ENCODE measurements around the gene SURF4.
A peak's percentile ranks its signal among the peaks of the same experiment; 100 is the strongest.
"Not testable (repeated sequence)": the region's sequence is repeated elsewhere in the genome, so short reads cannot be mapped to it uniquely, and the experiment has no call there.

SURF4 gene

GRCh38 chr9:133351526-133351907 lies 24.3 kb downstream of the SURF4 start:
- no peak for DNase-seq

- no peak for DNase-seq
Measured at GRCh38 chr9:133349965-133350616, 25.8 kb downstream of the SURF4 start.

GRCh38 chr9:133348718-133349573 lies 26.9 kb downstream of the SURF4 start:
- no peak for DNase-seq

GRCh38 chr9:133347985-133348717 lies 27.7 kb downstream of the SURF4 start, which contains the start of the genes MED22 and RPL7A:
TSS of gene MED22 (minus strand) at chr9:133348131. CDS start at chr9:133346662, 1,469 bp downstream.
TSS of gene RPL7A (plus strand) at chr9:133348218. CDS start at chr9:133348244, 26 bp downstream.
- DNase-seq: peak; percentile 87

- DNase-seq: peak; percentile 78
Measured at GRCh38 chr9:133347515-133347984, 28.3 kb downstream of the SURF4 start.

GRCh38 chr9:133346021-133346785 lies 29.7 kb downstream of the SURF4 start:
- DNase-seq: no peak

GRCh38 chr9:133345596-133345995 lies 30.3 kb downstream of the SURF4 start:
- no peak for DNase-seq

- DNase-seq: no peak
Measured at GRCh38 chr9:133344979-133345378, 30.9 kb downstream of the SURF4 start.

GRCh38 chr9:133344071-133344470 lies 31.8 kb downstream of the SURF4 start:
- no peak for DNase-seq

- peak; percentile 59 for DNase-seq
Measured at GRCh38 chr9:133342570-133342969, 33.3 kb downstream of the SURF4 start.

- DNase-seq: peak; percentile 69
Measured at GRCh38 chr9:133342069-133342406, 33.8 kb downstream of the SURF4 start.

GRCh38 chr9:133341369-133342068 lies 34.3 kb downstream of the SURF4 start:
- no peak for DNase-seq

- DNase-seq: no peak
Measured at GRCh38 chr9:133340916-133341315, 34.9 kb downstream of the SURF4 start.

- DNase-seq: no peak
Measured at GRCh38 chr9:133340256-133340655, 35.6 kb downstream of the SURF4 start.

- no peak for DNase-seq
Measured at GRCh38 chr9:133339641-133340040, 36.2 kb downstream of the SURF4 start.

GRCh38 chr9:133335924-133336811 lies 39.7 kb downstream of the SURF4 start, which contains the start of gene SURF6:
TSS of gene SURF6 (minus strand) at chr9:133336188. CDS start at chr9:133336132, 56 bp downstream.
- peak; percentile 80 for DNase-seq

GRCh38 chr9:133334888-133335287 lies 41.0 kb downstream of the SURF4 start:
- DNase-seq: not testable (repeated sequence)

- DNase-seq: no peak
Measured at GRCh38 chr9:133334161-133334560, 41.7 kb downstream of the SURF4 start.

GRCh38 chr9:133333566-133333965 lies 42.3 kb downstream of the SURF4 start:
- DNase-seq: no peak

- no peak for DNase-seq
Measured at GRCh38 chr9:133333011-133333410, 42.8 kb downstream of the SURF4 start.

GRCh38 chr9:133332381-133332730 lies 43.5 kb downstream of the SURF4 start:
- DNase-seq: no peak

All from 8988T (cell line).